Muscle layer of colon (tissue), 2 donors: ENCODE data around the gene CAV1.

Source experiments
- H3K27ac ChIP-seq: one replicate; pipeline ENCODE4 v1.7.0; 2013; ENCODE audit warnings: low read depth, mild to moderate bottlenecking, low read length, moderate library complexity
- H3K27me3 ChIP-seq, 2 donors: one replicate each; pipeline ENCODE4 v1.7.0; 2013; ENCODE audit warnings: low read length in 2 of 2, mild to moderate bottlenecking in 2 of 2; ENCODE audit not compliant: insufficient read depth in 2 of 2, control insufficient read depth in 1 of 2
- H3K36me3 ChIP-seq: one replicate; pipeline ENCODE4 v1.7.0; 2013; ENCODE audit warnings: mild to moderate bottlenecking, low read length; ENCODE audit not compliant: insufficient read depth
- H3K4me1 ChIP-seq: one replicate; pipeline ENCODE4 v1.7.0; 2013; ENCODE audit warnings: mild to moderate bottlenecking, low read length; ENCODE audit not compliant: insufficient read depth
- H3K4me3 ChIP-seq, 2 donors: one replicate each; pipeline ENCODE4 v1.7.0; 2013; ENCODE audit warnings: low read length in 2 of 2, low read depth in 1 of 2, mild to moderate bottlenecking in 1 of 2, moderate library complexity in 1 of 2
- H3K9ac ChIP-seq: one replicate; pipeline ENCODE4 v1.7.0; 2013; ENCODE audit warnings: low read length
- H3K9me3 ChIP-seq: one replicate; pipeline ENCODE4 v1.7.0; 2013; ENCODE audit warnings: mild to moderate bottlenecking, low read length
- donor health status: abdominal sarcoma.
- donor health status: Adenocarcinoma of cecum.

CAV1 gene

DNA sequence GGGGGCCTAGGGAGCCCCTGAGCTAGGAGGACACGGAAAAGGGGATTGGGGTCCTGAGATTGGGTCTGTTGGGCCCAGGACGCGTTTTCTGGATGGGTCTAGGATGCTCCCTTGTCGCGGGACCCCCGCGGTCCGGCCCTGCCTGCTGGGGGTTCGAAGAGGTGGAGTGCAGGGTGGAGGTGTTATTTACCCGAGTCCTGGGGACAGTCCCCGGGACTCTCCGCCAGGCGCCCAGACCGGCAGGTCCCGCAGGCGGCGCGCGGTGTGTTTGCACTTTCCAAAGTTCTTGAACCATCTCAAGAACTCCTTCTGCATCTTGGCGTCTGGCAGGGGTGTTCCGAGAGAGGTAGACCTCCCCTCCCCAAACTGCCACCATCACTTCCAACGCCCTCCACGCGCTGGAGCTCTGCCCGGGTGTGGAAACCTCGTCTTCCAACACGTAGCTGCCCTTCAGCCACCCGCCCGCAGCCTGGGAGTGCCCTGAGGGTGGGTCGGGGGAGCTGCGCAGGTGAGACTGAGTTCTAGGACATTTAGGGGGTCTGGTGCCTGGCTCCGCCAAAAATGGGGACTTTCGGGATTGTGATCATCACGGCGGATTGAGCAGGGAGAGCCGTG lies 569 bp downstream of the CAV1 start:
- Histone ChIP-seq H3K36me3 (peaks cover 9% of the 10 kb centered on the region), H3K27ac (peak overlapping the region; percentile 90), H3K27me3 (no peaks in the 10 kb centered on the region), H3K4me3 (peak overlapping the region; percentile 61 to 95), H3K9ac (peak overlapping the region; percentile 88), H3K9me3 (no peaks in the 10 kb centered on the region), H3K4me1 (peaks cover 15% of the 10 kb centered on the region)

DNA sequence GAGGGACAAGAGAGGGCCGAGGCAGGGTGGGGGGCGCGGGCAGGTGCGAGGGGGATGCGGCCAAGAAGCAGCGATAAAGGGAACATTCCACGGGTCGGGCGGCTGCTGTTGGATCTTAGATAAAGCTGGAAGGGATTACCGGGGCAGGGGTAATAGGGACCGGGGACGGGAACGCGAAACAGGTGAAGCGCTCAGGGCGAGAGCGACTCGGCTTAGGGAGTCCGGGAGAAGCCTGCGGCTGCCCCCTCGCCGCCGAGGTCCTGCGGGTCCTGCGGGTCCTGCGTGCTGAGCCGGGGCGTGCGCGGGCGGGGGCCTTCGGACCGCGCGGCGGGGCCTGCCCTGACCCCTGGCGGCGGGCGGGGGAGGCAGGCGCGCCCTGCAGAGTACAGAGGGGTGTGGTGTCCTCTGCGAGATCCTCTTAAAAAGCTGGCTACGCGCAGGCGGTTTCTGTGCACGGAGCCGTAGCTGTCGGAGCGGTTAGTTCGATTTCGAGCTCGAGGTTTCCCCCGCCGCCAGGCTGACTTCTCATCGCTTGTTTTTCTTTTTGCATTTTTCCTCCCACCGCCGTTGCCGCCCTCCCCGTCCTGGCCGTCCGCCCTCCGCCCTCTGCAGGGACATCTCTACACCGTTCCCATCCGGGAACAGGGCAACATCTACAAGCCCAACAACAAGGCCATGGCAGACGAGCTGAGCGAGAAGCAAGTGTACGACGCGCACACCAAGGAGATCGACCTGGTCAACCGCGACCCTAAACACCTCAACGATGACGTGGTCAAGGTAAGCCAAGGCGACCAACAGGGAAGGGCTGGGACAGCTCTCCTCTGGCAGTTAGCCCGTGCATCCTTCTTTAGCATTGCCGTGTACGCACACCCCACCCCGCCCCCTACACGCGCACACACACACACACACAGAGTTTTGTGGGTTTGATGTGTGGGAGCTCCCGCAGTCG lies 1.4 kb downstream of the CAV1 start:
- H3K4me1 ChIP-seq: peaks cover 15% of the 10 kb centered on the region
- H3K4me3 ChIP-seq: peak overlapping the region; percentile 61 to 95
- H3K27me3 ChIP-seq: no peaks in the 10 kb centered on the region
- no peaks in the 10 kb centered on the region for H3K9me3 ChIP-seq
- H3K27ac ChIP-seq: peak overlapping the region; percentile 90
- H3K9ac ChIP-seq: peak overlapping the region; percentile 88
- H3K36me3 ChIP-seq: peaks cover 9% of the 10 kb centered on the region

DNA sequence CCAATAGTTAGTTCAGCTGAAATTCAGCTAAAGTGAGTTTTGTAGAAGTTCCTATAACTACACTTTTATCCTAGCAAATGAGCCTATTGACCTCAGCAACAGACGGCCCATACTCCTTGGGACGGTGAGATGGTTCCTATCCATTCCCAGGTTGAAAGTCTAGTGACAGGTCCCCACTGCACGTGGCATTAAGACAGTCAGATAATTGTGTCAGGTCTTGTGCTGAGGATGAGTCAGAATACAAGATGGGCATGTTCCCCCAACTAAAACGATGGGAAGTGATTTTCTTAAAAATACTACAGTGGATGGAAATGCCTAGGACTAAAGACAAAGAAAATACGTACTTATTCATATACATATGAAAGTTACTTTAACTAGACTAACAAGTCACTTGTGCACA lies 2.1 kb downstream of the CAV1 start:
- H3K27me3 ChIP-seq: no peaks in the 10 kb centered on the region
- H3K27ac ChIP-seq: peak overlapping the region; percentile 83
- peak overlapping the region; percentile 57 for H3K9ac ChIP-seq
- H3K4me1 ChIP-seq: peaks cover 15% of the 10 kb centered on the region
- peaks cover 9% of the 10 kb centered on the region for H3K36me3 ChIP-seq
- no peaks in the 10 kb centered on the region for H3K9me3 ChIP-seq
- peak overlapping the region; percentile 61 to 95 for H3K4me3 ChIP-seq

DNA sequence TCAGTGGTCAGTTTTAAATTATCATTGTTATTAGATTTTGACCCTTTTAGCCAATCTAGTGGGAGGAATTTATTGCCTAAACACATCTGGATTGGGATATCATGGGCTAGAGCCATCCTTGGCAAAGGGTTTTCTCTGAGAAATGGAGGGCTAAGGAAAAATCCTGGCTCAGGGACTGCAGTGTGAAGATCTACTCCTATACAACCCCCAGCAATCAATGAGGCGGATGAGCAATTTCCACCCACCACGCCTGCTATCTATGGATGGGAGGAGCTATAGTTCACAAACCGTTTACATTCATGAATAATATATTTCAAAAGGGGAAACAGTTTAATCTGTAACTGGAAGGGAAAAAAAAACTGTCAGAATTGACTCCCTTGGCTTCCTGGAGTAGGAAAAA lies 2.7 kb downstream of the CAV1 start:
- H3K4me1 ChIP-seq: peaks cover 19% of the 10 kb centered on the region
- peaks cover 9% of the 10 kb centered on the region for H3K36me3 ChIP-seq
- H3K9ac ChIP-seq: peak overlapping the region; percentile 57
- no peaks in the 10 kb centered on the region for H3K27me3 ChIP-seq
- H3K27ac ChIP-seq: peak overlapping the region; percentile 83
- peak overlapping the region; percentile 18 to 95 for H3K4me3 ChIP-seq
- no peaks in the 10 kb centered on the region for H3K9me3 ChIP-seq

DNA sequence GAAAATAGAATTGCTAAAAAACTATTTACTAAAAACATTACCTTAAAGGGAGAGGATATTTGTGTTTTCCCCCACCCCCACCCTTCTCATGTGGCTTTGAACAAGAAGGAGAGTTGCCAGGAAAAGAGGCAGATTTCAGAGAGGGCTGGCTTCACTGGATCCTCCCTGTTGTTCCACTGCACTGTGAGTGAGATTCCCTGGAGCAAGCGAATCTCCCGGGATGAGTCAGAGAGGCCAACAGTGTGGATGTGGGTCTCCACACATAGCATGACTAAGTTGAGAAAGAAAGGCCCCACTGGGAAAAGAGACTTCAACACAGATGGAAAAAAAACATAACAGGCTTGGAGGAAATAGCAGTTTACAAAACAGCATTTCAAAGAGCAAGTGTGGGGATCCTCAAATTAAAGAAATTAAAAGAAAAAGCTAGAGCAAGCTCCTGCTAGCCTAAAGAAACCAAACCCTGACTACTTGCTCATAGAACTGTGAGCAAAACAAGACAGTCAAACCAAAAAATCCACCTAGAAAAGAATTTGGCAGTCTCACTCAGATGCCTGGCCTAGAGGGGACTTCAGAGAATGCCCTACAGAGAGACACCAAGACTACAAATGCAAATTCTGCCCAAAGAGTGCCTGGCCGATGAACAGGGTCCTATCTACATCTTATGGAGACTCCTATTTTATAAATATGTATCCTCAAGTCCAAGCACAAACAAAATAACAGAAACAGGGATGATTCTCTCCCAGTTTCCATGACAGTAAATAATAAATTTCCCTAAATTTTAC lies 3.4 kb downstream of the CAV1 start:
- Histone ChIP-seq H3K27ac (peak overlapping the region; percentile 83), H3K9ac (peak overlapping the region; percentile 57), H3K27me3 (no peaks in the 10 kb centered on the region), H3K4me1 (peaks cover 23% of the 10 kb centered on the region), H3K9me3 (no peaks in the 10 kb centered on the region), H3K36me3 (peaks cover 13% of the 10 kb centered on the region), H3K4me3 (peak overlapping the region in 1 of 2 donors; percentile 95)

DNA sequence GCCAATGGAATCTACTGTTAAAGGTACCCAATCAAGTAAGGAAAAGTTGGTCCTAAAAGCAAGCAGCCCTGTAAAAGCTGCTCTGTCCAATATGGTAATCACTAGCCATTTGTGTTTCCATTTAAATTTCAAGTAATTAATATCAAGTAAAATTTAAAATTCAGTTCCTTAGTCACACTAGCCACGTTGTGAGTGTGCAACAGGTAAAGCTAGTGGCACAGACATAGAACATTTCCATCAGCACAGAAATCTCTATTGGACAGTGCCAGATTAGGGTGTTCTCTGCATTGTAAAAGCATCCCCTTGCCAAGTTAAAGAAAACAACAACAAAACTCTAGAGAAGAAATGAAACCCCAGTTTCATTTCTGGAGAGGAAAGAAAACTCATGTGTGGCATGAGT lies 4.4 kb downstream of the CAV1 start:
- Histone ChIP-seq H3K27me3 (no peaks in the 10 kb centered on the region), H3K36me3 (peaks cover 13% of the 10 kb centered on the region), H3K27ac (peak overlapping the region; percentile 31), H3K9me3 (no peaks in the 10 kb centered on the region), H3K4me3 (peak overlapping the region in 1 of 2 donors; percentile 33), H3K4me1 (peaks cover 23% of the 10 kb centered on the region), H3K9ac (no peak overlapping the region)

DNA sequence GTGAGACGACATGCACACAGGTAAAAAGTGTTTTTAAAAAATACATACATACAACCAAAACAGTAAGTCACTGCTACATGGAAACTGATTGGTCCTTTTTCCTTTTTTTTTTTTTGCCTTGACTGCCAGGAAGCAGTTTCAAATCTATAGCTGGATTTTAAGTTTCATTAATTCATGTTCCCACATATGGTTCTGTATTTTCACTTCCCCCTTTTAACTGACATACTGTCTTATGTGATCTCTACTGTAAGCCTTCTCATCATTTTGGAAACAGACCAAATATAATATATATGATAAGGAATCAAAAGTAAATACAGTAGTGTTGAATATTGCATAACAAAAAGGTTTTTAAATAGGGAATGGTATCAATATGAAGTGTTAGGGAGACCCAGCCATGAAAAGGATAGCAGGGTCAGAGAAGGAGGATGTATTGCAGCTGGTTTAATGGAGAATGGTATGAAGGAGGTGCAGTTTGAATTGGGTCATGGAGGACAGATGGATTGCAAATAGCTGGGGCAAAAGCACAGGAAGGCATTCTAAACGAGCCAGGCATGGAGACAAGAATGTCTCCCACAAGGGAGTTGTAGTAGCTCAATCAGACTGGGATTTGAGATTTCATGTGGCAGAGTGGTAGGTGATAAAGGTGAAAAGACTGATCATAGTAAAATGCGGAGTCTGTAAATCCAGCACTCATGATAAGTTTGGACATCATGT lies 5.4 kb downstream of the CAV1 start:
- no peaks in the 10 kb centered on the region for H3K27me3 ChIP-seq
- no peaks in the 10 kb centered on the region for H3K9me3 ChIP-seq
- H3K36me3 ChIP-seq: peaks cover 19% of the 10 kb centered on the region
- H3K4me3 ChIP-seq: peak overlapping the region in 1 of 2 donors; percentile 51
- peaks cover 31% of the 10 kb centered on the region for H3K4me1 ChIP-seq
- peak overlapping the region; percentile 16 for H3K9ac ChIP-seq
- H3K27ac ChIP-seq: no peak overlapping the region

DNA sequence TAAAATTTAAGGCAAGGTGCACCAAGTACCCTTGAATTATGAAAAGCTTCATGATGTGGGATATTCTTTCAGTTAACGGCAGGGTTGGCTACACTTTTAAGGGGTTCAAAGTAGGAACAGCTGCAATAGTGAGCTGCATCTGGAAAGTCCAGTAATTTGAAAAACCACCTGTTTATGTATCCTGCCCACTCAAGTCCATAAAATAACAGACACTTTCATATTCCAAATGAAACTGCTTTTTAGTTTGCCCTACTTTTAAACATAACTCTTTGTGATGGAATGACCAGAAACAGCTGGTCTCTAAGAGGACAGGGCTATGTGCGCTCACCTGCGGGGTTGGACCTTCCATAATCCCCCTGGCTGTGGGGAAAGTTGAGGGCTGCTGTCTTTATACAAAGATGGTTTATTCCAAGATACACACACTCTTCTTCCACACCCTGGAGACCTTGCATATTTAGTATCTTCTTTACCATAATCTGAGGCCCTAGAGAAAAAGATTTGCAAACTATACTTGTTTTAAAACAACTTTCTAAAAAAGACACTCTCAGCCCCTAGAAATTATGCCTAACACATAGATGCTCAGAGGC lies 7.4 kb downstream of the CAV1 start:
- Histone ChIP-seq H3K27ac (no peak overlapping the region), H3K27me3 (no peaks in the 10 kb centered on the region), H3K4me1 (peaks cover 48% of the 10 kb centered on the region), H3K36me3 (peaks cover 31% of the 10 kb centered on the region), H3K4me3 (no peak overlapping the region), H3K9me3 (no peaks in the 10 kb centered on the region), H3K9ac (no peak overlapping the region)

DNA sequence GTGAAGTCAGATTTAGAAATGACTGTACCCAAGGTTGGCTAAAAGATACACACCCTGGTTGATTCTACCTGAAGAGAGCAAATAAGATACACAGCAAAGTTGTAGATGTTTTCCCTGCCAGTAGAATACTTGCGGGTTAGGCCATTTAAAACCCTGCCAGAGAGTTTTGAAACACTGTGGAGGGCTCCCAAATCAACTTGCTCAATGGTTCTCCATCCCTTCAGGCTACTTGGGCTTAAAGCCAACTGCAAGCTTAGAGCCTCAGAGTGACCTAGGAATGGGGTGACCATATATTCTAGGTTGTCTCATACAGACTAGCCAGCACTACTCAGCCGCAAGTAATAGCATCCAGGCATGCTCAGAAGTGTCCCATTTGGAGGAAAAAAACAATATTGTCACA lies 10.0 kb downstream of the CAV1 start:
- no peaks in the 10 kb centered on the region for H3K27me3 ChIP-seq
- H3K27ac ChIP-seq: no peak overlapping the region
- peaks cover 31% of the 10 kb centered on the region for H3K36me3 ChIP-seq
- no peak overlapping the region for H3K4me3 ChIP-seq
- H3K4me1 ChIP-seq: peaks cover 62% of the 10 kb centered on the region
- H3K9ac ChIP-seq: no peak overlapping the region
- H3K9me3 ChIP-seq: no peaks in the 10 kb centered on the region

DNA sequence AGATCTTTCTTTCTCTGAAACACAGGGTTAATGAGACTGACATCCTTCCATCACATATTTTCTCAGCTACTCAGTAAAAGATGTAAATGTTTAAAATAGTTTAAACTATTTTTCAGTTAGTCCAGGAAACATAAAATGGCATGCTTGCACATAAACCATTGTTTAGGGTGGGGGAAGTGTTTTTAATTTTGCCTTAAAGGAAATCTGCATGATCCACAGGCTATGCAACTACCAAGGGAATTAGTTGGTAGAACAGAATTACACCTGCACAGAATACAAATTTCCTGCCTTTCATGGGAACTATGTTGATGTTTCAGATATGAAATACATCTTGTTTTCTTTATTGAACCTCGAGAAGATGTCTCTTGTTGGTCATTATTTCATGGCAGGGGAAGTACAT lies 10.6 kb downstream of the CAV1 start:
- Histone ChIP-seq H3K4me1 (peaks cover 62% of the 10 kb centered on the region), H3K27ac (no peak overlapping the region), H3K27me3 (no peaks in the 10 kb centered on the region), H3K9ac (no peak overlapping the region), H3K36me3 (peaks cover 31% of the 10 kb centered on the region), H3K9me3 (no peaks in the 10 kb centered on the region), H3K4me3 (no peak overlapping the region)
